ENCODE data around the gene CDS2.

The CDS2 gene

GRCh38 chr20:5178046-5178445 is 51.2 kb downstream of the CDS2 start:
- peaks cover 82% of the 10 kb centered on the region for H3K36me3 Mint-ChIP-seq
- ATAC-seq = no peak
- peak overlapping the region; percentile 39 for H3K27ac Mint-ChIP-seq
- H3K4me1 Mint-ChIP-seq = peaks cover 9% of the 10 kb centered on the region
- no peak overlapping the region for H3K4me3 Mint-ChIP-seq
- no peaks in the 10 kb centered on the region for H3K9me3 Mint-ChIP-seq
- DNase-seq (ENCODE audit: low spot score in 2 of 2) = no peak

GRCh38 chr20:5180421-5180820 is 53.6 kb downstream of the CDS2 start:
- Mint-ChIP-seq H3K9me3 (no peaks in the 10 kb centered on the region), H3K36me3 (peaks cover 85% of the 10 kb centered on the region), H3K27ac (peak overlapping the region; percentile 58), H3K4me3 (no peak overlapping the region), H3K4me1 (no peaks in the 10 kb centered on the region)
- no peak for DNase-seq (ENCODE audit: low spot score in 2 of 2)
- no peak for ATAC-seq

- no peak for ATAC-seq
- Mint-ChIP-seq H3K9me3 (no peaks in the 10 kb centered on the region), H3K4me3 (no peak overlapping the region), H3K27ac (peak overlapping the region; percentile 58), H3K36me3 (peaks cover 85% of the 10 kb centered on the region), H3K4me1 (no peaks in the 10 kb centered on the region)
- no peak for DNase-seq (ENCODE audit: low spot score in 2 of 2)
Measured at GRCh38 chr20:5180933-5181332, 54.1 kb downstream of the CDS2 start.

GRCh38 chr20:5181492-5181891 is 54.7 kb downstream of the CDS2 start:
- no peaks in the 10 kb centered on the region for H3K4me1 Mint-ChIP-seq
- no peak for DNase-seq (ENCODE audit: low spot score in 2 of 2)
- no peak overlapping the region for H3K4me3 Mint-ChIP-seq
- no peak for ATAC-seq
- H3K27ac Mint-ChIP-seq = no peak overlapping the region
- H3K36me3 Mint-ChIP-seq = peaks cover 85% of the 10 kb centered on the region
- no peaks in the 10 kb centered on the region for H3K9me3 Mint-ChIP-seq

- no peak for ATAC-seq
- Mint-ChIP-seq H3K36me3 (peaks cover 85% of the 10 kb centered on the region), H3K4me1 (no peaks in the 10 kb centered on the region), H3K27ac (peak overlapping the region; percentile 48), H3K4me3 (no peak overlapping the region), H3K9me3 (no peaks in the 10 kb centered on the region)
- no peak for DNase-seq (ENCODE audit: low spot score in 2 of 2)
Measured at GRCh38 chr20:5181958-5182357, 55.1 kb downstream of the CDS2 start.

- H3K27ac Mint-ChIP-seq = peak overlapping the region; percentile 48
- no peaks in the 10 kb centered on the region for H3K9me3 Mint-ChIP-seq
- H3K4me3 Mint-ChIP-seq = no peak overlapping the region
- no peak for ATAC-seq
- H3K4me1 Mint-ChIP-seq = no peaks in the 10 kb centered on the region
- no peak for DNase-seq (ENCODE audit: low spot score in 2 of 2)
- peaks cover 90% of the 10 kb centered on the region for H3K36me3 Mint-ChIP-seq
Measured at GRCh38 chr20:5182615-5183254, 55.9 kb downstream of the CDS2 start.

GRCh38 chr20:5183731-5184474 is 57.1 kb downstream of the CDS2 start:
- no peak for DNase-seq (ENCODE audit: low spot score in 2 of 2)
- Mint-ChIP-seq H3K4me1 (no peaks in the 10 kb centered on the region), H3K9me3 (no peaks in the 10 kb centered on the region), H3K4me3 (no peak overlapping the region), H3K36me3 (peaks cover 90% of the 10 kb centered on the region), H3K27ac (peak overlapping the region; percentile 48)
- peak; percentile 34 for ATAC-seq

- H3K27ac Mint-ChIP-seq = peak overlapping the region; percentile 48
- H3K9me3 Mint-ChIP-seq = no peaks in the 10 kb centered on the region
- DNase-seq (ENCODE audit: low spot score in 2 of 2) (no peak), ATAC-seq (no peak)
- no peaks in the 10 kb centered on the region for H3K4me1 Mint-ChIP-seq
- no peak overlapping the region for H3K4me3 Mint-ChIP-seq
- H3K36me3 Mint-ChIP-seq = peaks cover 90% of the 10 kb centered on the region
Measured at GRCh38 chr20:5184684-5185083, 57.9 kb downstream of the CDS2 start.

- peak overlapping the region; percentile 48 for H3K27ac Mint-ChIP-seq
- peaks cover 97% of the 10 kb centered on the region for H3K36me3 Mint-ChIP-seq
- H3K4me1 Mint-ChIP-seq = peaks cover 8% of the 10 kb centered on the region
- ATAC-seq (no peak), DNase-seq (ENCODE audit: low spot score in 2 of 2) (no peak)
- no peak overlapping the region for H3K4me3 Mint-ChIP-seq
- no peaks in the 10 kb centered on the region for H3K9me3 Mint-ChIP-seq
Measured at GRCh38 chr20:5187122-5187521, 60.3 kb downstream of the CDS2 start.

GRCh38 chr20:5188736-5189135 is 61.9 kb downstream of the CDS2 start:
- Mint-ChIP-seq H3K36me3 (peaks cover 81% of the 10 kb centered on the region), H3K27ac (peak overlapping the region; percentile 76), H3K4me3 (no peak overlapping the region), H3K4me1 (peaks cover 17% of the 10 kb centered on the region), H3K9me3 (no peaks in the 10 kb centered on the region)
- DNase-seq (ENCODE audit: low spot score in 2 of 2) (no peak), ATAC-seq (no peak)

GRCh38 chr20:5189917-5190316 is 63.1 kb downstream of the CDS2 start:
- ATAC-seq (no peak), DNase-seq (ENCODE audit: low spot score in 2 of 2) (no peak)
- H3K27ac Mint-ChIP-seq = peak overlapping the region; percentile 76
- H3K9me3 Mint-ChIP-seq = no peaks in the 10 kb centered on the region
- no peak overlapping the region for H3K4me3 Mint-ChIP-seq
- peaks cover 69% of the 10 kb centered on the region for H3K36me3 Mint-ChIP-seq
- peaks cover 17% of the 10 kb centered on the region for H3K4me1 Mint-ChIP-seq

GRCh38 chr20:5190444-5190843 is 63.6 kb downstream of the CDS2 start:
- peak overlapping the region; percentile 76 for H3K27ac Mint-ChIP-seq
- no peak overlapping the region for H3K4me3 Mint-ChIP-seq
- DNase-seq (ENCODE audit: low spot score in 2 of 2) (no peak), ATAC-seq (no peak)
- H3K4me1 Mint-ChIP-seq = peaks cover 17% of the 10 kb centered on the region
- H3K36me3 Mint-ChIP-seq = peaks cover 64% of the 10 kb centered on the region
- no peaks in the 10 kb centered on the region for H3K9me3 Mint-ChIP-seq

GRCh38 chr20:5191829-5192569 is 65.2 kb downstream of the CDS2 start:
- ATAC-seq (peak; percentile 69), DNase-seq (ENCODE audit: low spot score in 2 of 2) (no peak)
- H3K27ac Mint-ChIP-seq = peak overlapping the region; percentile 60
- no peaks in the 10 kb centered on the region for H3K9me3 Mint-ChIP-seq
- H3K4me1 Mint-ChIP-seq = peaks cover 17% of the 10 kb centered on the region
- H3K4me3 Mint-ChIP-seq = no peak overlapping the region
- peaks cover 55% of the 10 kb centered on the region for H3K36me3 Mint-ChIP-seq

GRCh38 chr20:5192570-5193431 is 66.0 kb downstream of the CDS2 start:
- ATAC-seq (no peak), DNase-seq (ENCODE audit: low spot score in 2 of 2) (no peak)
- H3K4me1 Mint-ChIP-seq = peaks cover 17% of the 10 kb centered on the region
- H3K27ac Mint-ChIP-seq = peak overlapping the region; percentile 60
- H3K9me3 Mint-ChIP-seq = no peaks in the 10 kb centered on the region
- H3K4me3 Mint-ChIP-seq = no peak overlapping the region
- peaks cover 48% of the 10 kb centered on the region for H3K36me3 Mint-ChIP-seq

- no peak for DNase-seq (ENCODE audit: low spot score in 2 of 2)
Measured at GRCh38 chr20:5195655-5196054, 68.8 kb downstream of the CDS2 start.

More at GRCh38 chr20:5195655-5196054, 68.8 kb downstream of the CDS2 start:
- no peak for ATAC-seq
- Mint-ChIP-seq H3K36me3 (peaks cover 33% of the 10 kb centered on the region), H3K9me3 (no peaks in the 10 kb centered on the region), H3K4me3 (no peak overlapping the region), H3K4me1 (peaks cover 28% of the 10 kb centered on the region), H3K27ac (peak overlapping the region; percentile 46)

Measured in stimulated activated effector memory CD8-positive, alpha-beta T cell treated with anti-CD3 and anti-CD28 coated beads, Interleukin-12 subunit alpha, Interleukin-12 subunit beta, amount 100 ng/mL, for 72 hours (primary cell).